Activated CD4-positive, alpha-beta T cell treated with anti-CD3 and anti-CD28 coated beads for 24 hours (primary cell): ENCODE results near the gene TUBB1.
A peak's percentile ranks its signal among the peaks of the same experiment; 100 is the strongest.
"Not testable (repeated sequence)": the region's sequence is repeated elsewhere in the genome, so short reads cannot be mapped to it uniquely, and the experiment has no call there.

Experiments
- DNase-seq, 2 donors: peaks; one replicate each; pipeline ENCODE4 v3.0.0-alpha.2; 2020; ENCODE audit warnings: low read depth in 2 of 2

TUBB1 gene

GRCh38 chr20:59005523-59006166 lies 13.6 kb upstream of the TUBB1 start:
- DNase-seq = no peak

- no peak for DNase-seq
These were observed 12.9 kb upstream of the TUBB1 start for GRCh38 chr20:59006167-59006863.

- DNase-seq = peak in 1 of 2 donors; percentile 38
These were observed 12.2 kb upstream of the TUBB1 start, which contains the start of gene CTSZ for GRCh38 chr20:59006864-59007664. Gene CTSZ (minus strand): TSS chr20:59007254. CDS start chr20:59007128, 126 bp downstream.

- DNase-seq = no peak
These were observed 11.3 kb upstream of the TUBB1 start for GRCh38 chr20:59007665-59008511.

- DNase-seq = no peak
These were observed 10.4 kb upstream of the TUBB1 start for GRCh38 chr20:59008715-59009336.

- no peak for DNase-seq
These were observed 8.8 kb upstream of the TUBB1 start for GRCh38 chr20:59010321-59010994.

GRCh38 chr20:59010995-59011873 lies 8.0 kb upstream of the TUBB1 start:
- DNase-seq = no peak

- not testable (repeated sequence) for DNase-seq
These were observed 7.4 kb upstream of the TUBB1 start for GRCh38 chr20:59011874-59012157.

GRCh38 chr20:59013031-59013951 lies 5.9 kb upstream of the TUBB1 start:
- no peak for DNase-seq

GRCh38 chr20:59013959-59014608 lies 5.1 kb upstream of the TUBB1 start:
- DNase-seq = no peak

GRCh38 chr20:59014680-59015389 lies 4.4 kb upstream of the TUBB1 start:
- DNase-seq = no peak

GRCh38 chr20:59015411-59015810 lies 3.8 kb upstream of the TUBB1 start:
- DNase-seq = no peak

- DNase-seq = no peak
These were observed 3.2 kb upstream of the TUBB1 start for GRCh38 chr20:59015812-59016711.

GRCh38 chr20:59016795-59017492 lies 2.3 kb upstream of the TUBB1 start:
- DNase-seq = no peak

- no peak for DNase-seq
These were observed 1.6 kb upstream of the TUBB1 start for GRCh38 chr20:59017493-59018231.
